Measurements from ENCODE around the gene MRPL9.
"Not testable (repeated sequence)": the region's sequence is repeated elsewhere in the genome, so short reads cannot be mapped to it uniquely, and the experiment has no call there.

MRPL9 gene

GRCh38 chr1:151737026-151737425, 26.3 kb downstream of the MRPL9 start:
- in situ Hi-C loops (cut with MboI; ENCODE audit: low sequenced_read_pairs), result no loop called here
- Histone ChIP-seq H3K4me3 (no peak overlapping the region), H3K36me3 (replicated peaks) (no peaks in the 10 kb centered on the region), H3K4me1 (no peaks in the 10 kb centered on the region), H3K27me3 (ENCODE audit: low read depth) (no peaks in the 10 kb centered on the region), H3K9me3 (peaks cover 8% of the 10 kb centered on the region; the same call in 1 of the 2 replicates)
- DNase-seq (ENCODE audit: low spot score in 2 of 2), result no peak

- H3K9me3 ChIP-seq; DNase-seq (ENCODE audit: low spot score in 2 of 2); H3K27me3 ChIP-seq (ENCODE audit: low read depth); in situ Hi-C loops (cut with MboI; ENCODE audit: low sequenced_read_pairs); H3K36me3 ChIP-seq (replicated peaks); H3K4me3 ChIP-seq; H3K4me1 ChIP-seq: not testable (repeated sequence)
These were observed 29.3 kb downstream of the MRPL9 start for GRCh38 chr1:151733995-151734394.

- in situ Hi-C loops (cut with MboI; ENCODE audit: low sequenced_read_pairs), result no loop called here
- no peak for DNase-seq (ENCODE audit: low spot score in 2 of 2)
- H3K27me3 ChIP-seq (ENCODE audit: low read depth), result no peaks in the 10 kb centered on the region; the same call in 1 of the 2 replicates
- no peaks in the 10 kb centered on the region for H3K36me3 ChIP-seq (replicated peaks)
- no peaks in the 10 kb centered on the region for H3K4me1 ChIP-seq
- no peak overlapping the region for H3K4me3 ChIP-seq
- peaks cover 6% of the 10 kb centered on the region; the same call in 1 of the 2 replicates for H3K9me3 ChIP-seq
These were observed 30.2 kb downstream of the MRPL9 start for GRCh38 chr1:151733126-151733525.

GRCh38 chr1:151729966-151730291, 33.4 kb downstream of the MRPL9 start:
- Histone ChIP-seq H3K4me3 (no peak overlapping the region), H3K36me3 (replicated peaks) (no peaks in the 10 kb centered on the region), H3K9me3 (no peaks in the 10 kb centered on the region), H3K27me3 (ENCODE audit: low read depth) (no peaks in the 10 kb centered on the region; the same call in 1 of the 2 replicates), H3K4me1 (no peaks in the 10 kb centered on the region)
- in situ Hi-C loops (cut with MboI; ENCODE audit: low sequenced_read_pairs), result no loop called here
- DNase-seq (ENCODE audit: low spot score in 2 of 2), result no peak

- Histone ChIP-seq H3K27me3 (ENCODE audit: low read depth) (no peaks in the 10 kb centered on the region; the same call in 1 of the 2 replicates), H3K36me3 (replicated peaks) (no peaks in the 10 kb centered on the region), H3K9me3 (no peaks in the 10 kb centered on the region), H3K4me3 (no peak overlapping the region), H3K4me1 (no peaks in the 10 kb centered on the region; the same call in 1 of the 2 replicates)
- no peak for DNase-seq (ENCODE audit: low spot score in 2 of 2)
- in situ Hi-C loops (cut with MboI; ENCODE audit: low sequenced_read_pairs), result no loop called here
These were observed 33.9 kb downstream of the MRPL9 start for GRCh38 chr1:151729157-151729965.

GRCh38 chr1:151728151-151729054, 34.9 kb downstream of the MRPL9 start:
- Histone ChIP-seq H3K9me3 (no peaks in the 10 kb centered on the region), H3K4me3 (no peak overlapping the region), H3K4me1 (peaks cover 6% of the 10 kb centered on the region; the same call in 1 of the 2 replicates), H3K36me3 (replicated peaks) (no peaks in the 10 kb centered on the region), H3K27me3 (ENCODE audit: low read depth) (no peaks in the 10 kb centered on the region; the same call in 1 of the 2 replicates)
- DNase-seq (ENCODE audit: low spot score in 2 of 2), result no peak
- in situ Hi-C loops (cut with MboI; ENCODE audit: low sequenced_read_pairs), result no loop called here

GRCh38 chr1:151723726-151724370, 39.4 kb downstream of the MRPL9 start:
- in situ Hi-C loops (cut with MboI; ENCODE audit: low sequenced_read_pairs), result no loop called here
- Histone ChIP-seq H3K4me3 (no peak overlapping the region), H3K4me1 (peaks cover 6% of the 10 kb centered on the region; the same call in 1 of the 2 replicates), H3K9me3 (no peaks in the 10 kb centered on the region), H3K27me3 (ENCODE audit: low read depth) (peaks cover 23% of the 10 kb centered on the region), H3K36me3 (replicated peaks) (no peaks in the 10 kb centered on the region)
- DNase-seq (ENCODE audit: low spot score in 2 of 2), result no peak

- Histone ChIP-seq H3K36me3 (replicated peaks) (no peaks in the 10 kb centered on the region), H3K27me3 (ENCODE audit: low read depth) (peaks cover 30% of the 10 kb centered on the region), H3K9me3 (no peaks in the 10 kb centered on the region), H3K4me1 (peaks cover 9% of the 10 kb centered on the region; the same call in 1 of the 2 replicates), H3K4me3 (peak overlapping the region; percentile 19)
- DNase-seq (ENCODE audit: low spot score in 2 of 2), result no peak
- in situ Hi-C loops (cut with MboI; ENCODE audit: low sequenced_read_pairs), result no loop called here
These were observed 41.3 kb downstream of the MRPL9 start for GRCh38 chr1:151721788-151722510.

DNA sequence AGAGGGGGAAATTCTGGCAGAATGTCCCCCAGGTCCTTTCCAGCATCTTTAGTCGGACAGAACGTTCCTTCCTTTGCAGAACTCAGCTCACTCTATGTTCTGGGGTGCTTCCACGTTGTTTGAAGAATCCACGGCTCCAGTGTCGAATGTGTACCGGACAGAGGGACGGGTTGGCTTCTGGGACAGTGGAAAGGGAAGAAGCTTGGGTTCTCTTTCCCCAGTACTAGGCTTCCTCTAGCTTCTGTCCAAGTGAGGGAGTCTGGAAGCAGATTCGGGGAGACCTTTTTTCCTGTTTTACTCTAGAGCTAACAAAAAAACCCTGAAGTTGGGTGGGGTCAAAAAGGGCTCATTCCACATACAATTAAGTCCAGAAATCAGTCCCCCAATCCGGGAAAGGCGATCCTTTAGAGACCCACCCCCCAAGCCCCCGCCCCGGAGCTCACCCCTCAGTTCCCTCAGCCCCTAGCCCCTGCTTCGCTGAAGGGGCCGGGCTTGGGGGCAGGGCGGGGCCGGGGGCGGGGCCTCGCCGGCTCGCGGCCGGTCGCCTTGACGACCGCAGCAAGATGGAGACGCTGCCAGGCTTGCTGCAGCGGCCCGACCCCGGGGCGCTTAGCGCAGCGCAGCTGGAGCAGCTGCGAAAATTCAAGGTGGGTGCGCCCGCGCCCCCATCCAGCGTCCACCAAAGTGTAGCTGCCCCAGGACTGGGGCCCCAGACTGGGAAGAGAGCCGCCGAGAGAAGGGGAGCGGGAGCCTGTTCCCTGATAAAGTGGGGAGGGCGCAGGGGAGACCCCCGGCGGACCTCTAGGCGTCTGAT, 42.1 kb downstream of the MRPL9 start, which contains the start of gene RIIAD1:
TSS of gene RIIAD1 (plus strand) at position 549 of the 814 bp plus-strand sequence. CDS start at position 564, 15 bp downstream.
- DNase-seq (ENCODE audit: low spot score in 2 of 2), result peak in 1 of 2 experiments; percentile 52
- peaks cover 31% of the 10 kb centered on the region for H3K27me3 ChIP-seq (ENCODE audit: low read depth)
- peaks cover 11% of the 10 kb centered on the region; the same call in 1 of the 2 replicates for H3K4me1 ChIP-seq
- in situ Hi-C loops (cut with MboI; ENCODE audit: low sequenced_read_pairs), result no loop called here
- H3K4me3 ChIP-seq, result peak within 1 kb of the TSS; percentile 19
- no peaks in the 10 kb centered on the region for H3K9me3 ChIP-seq
- no peaks in the 10 kb centered on the region for H3K36me3 ChIP-seq (replicated peaks)

DNA sequence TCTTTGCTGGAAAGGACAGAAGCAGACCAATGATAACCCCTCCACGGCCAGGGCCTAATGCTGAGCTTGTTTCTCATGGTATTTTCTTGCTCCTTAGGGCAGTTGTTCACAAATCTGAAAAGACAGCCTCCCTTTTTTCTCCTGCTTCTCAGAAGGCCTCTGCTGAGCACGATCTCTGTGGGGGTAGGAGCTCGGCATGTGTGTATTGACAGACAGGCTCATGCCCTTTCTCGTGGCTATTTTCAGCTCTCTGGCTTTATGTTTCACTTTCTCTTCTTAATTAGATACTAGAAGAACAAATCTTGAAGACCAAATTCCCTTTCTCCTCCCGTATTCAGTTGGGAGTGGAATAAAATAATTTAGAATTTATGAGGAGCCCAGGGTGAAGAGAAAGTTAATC, 42.7 kb downstream of the MRPL9 start:
- H3K27me3 ChIP-seq (ENCODE audit: low read depth), result peaks cover 31% of the 10 kb centered on the region
- no peak for DNase-seq (ENCODE audit: low spot score in 2 of 2)
- in situ Hi-C loops (cut with MboI; ENCODE audit: low sequenced_read_pairs), result no loop called here
- peaks cover 11% of the 10 kb centered on the region; the same call in 1 of the 2 replicates for H3K4me1 ChIP-seq
- no peaks in the 10 kb centered on the region for H3K9me3 ChIP-seq
- no peaks in the 10 kb centered on the region for H3K36me3 ChIP-seq (replicated peaks)
- H3K4me3 ChIP-seq, result no peak overlapping the region

DNA sequence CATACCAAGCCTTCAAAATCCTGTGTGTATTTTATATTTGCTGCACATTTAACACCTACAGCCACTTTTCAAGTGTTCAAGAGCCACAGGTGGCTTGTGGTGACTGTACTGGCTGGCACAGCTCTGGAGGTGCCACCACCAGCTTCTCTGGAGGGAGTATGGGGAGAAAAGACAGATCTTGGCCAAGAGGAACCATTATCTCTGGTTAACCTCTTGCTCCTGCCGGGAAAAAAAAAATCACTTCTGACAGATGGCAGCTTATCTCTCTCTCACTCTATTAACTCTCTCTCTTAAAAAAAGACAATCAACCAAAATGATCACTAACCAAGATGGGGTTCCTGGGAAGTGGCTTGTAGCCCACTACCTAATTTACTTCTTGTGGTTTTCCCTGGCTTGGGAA, 43.2 kb downstream of the MRPL9 start:
- peaks cover 31% of the 10 kb centered on the region for H3K27me3 ChIP-seq (ENCODE audit: low read depth)
- H3K36me3 ChIP-seq (replicated peaks), result no peaks in the 10 kb centered on the region
- in situ Hi-C loops (cut with MboI; ENCODE audit: low sequenced_read_pairs), result no loop called here
- peaks cover 11% of the 10 kb centered on the region; the same call in 1 of the 2 replicates for H3K4me1 ChIP-seq
- H3K4me3 ChIP-seq, result no peak overlapping the region
- H3K9me3 ChIP-seq, result no peaks in the 10 kb centered on the region
- no peak for DNase-seq (ENCODE audit: low spot score in 2 of 2)

- Histone ChIP-seq H3K36me3 (replicated peaks) (no peaks in the 10 kb centered on the region), H3K4me1 (peaks cover 6% of the 10 kb centered on the region; the same call in 1 of the 2 replicates), H3K9me3 (no peaks in the 10 kb centered on the region), H3K27me3 (ENCODE audit: low read depth) (peaks cover 31% of the 10 kb centered on the region), H3K4me3 (no peak overlapping the region)
- no peak for DNase-seq (ENCODE audit: low spot score in 2 of 2)
- in situ Hi-C loops (cut with MboI; ENCODE audit: low sequenced_read_pairs), result no loop called here
These were observed 44.6 kb downstream of the MRPL9 start for GRCh38 chr1:151718666-151719065.

Measured in HAP-1 (cell line).